ENCODE measurements around the gene CCDC184. TPM values are rescaled to one million over a fixed set of nuclear protein-coding genes. Genes with fewer than 3 reads are reported as not detected.

The CCDC184 gene
- total RNA-seq, 1 donor from 2014 or later, result 1.7 TPM

DNA sequence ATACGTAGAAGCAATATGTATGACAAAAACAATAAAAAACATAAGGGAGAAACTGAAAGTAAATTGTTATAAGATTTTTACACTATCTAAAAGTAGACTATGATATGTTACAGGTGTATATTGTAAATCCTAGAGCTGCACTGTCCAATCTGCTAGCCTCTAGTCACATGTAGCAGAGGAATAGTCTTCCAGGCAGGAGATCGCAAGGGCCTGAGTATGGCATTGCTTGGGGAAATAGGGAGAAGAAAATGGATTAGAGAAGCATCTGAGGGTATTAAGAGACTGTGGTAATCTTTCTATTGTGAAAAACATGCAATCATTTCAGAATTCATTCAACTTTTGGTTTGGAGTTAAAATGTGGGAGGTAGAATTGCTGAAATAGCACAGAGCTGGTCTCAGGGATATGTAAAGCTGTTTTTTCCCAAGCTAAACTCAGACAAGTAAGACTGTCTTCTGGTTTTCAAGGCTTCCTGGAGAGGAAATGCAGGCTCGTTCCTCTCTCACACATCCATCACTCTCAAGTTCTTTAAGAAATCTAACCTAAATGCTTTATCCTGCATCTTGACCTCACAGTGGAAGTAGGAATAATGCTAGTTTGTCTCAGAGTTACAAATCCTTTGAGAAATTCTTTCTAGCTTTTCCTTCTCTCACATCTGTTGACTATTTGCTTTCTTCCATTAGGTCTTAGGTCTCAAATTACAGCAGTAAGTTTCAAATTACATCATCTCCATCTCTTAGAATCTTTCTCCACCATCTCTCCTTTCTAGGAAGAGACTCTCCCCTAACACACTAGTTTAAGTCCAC lies 7.6 kb upstream of the CCDC184 start:
- DNase-seq (ENCODE audit: low spot score in 2 of 2, unreplicated experiment in 2 of 2), result no peak

DNA sequence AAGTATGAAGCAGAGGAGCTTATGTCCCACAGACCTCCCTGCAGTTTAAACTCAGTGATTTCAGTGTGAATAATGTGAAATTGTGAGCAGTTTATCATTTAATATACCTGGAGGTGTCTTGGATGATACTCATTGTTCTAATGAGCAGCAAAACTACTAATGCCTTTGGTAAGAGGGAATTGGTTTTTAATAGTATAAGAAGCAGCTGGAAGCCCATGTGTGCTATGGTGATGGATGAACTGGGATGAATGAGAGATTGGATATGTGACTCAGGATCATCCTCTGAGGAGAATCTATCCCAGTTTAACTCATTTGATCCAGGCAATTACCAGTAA lies 7.1 kb upstream of the CCDC184 start:
- Mint-ChIP-seq H3K27ac (peak overlapping the region; percentile 93), H3K4me1 (peaks cover 21% of the 10 kb centered on the region), H3K36me3 (no peaks in the 10 kb centered on the region), H3K27me3 (ENCODE audit: low read depth) (peaks cover 23% of the 10 kb centered on the region), H3K9me3 (no peaks in the 10 kb centered on the region), H3K4me3 (no peak overlapping the region)
- TF ChIP-seq, protein P1, sequence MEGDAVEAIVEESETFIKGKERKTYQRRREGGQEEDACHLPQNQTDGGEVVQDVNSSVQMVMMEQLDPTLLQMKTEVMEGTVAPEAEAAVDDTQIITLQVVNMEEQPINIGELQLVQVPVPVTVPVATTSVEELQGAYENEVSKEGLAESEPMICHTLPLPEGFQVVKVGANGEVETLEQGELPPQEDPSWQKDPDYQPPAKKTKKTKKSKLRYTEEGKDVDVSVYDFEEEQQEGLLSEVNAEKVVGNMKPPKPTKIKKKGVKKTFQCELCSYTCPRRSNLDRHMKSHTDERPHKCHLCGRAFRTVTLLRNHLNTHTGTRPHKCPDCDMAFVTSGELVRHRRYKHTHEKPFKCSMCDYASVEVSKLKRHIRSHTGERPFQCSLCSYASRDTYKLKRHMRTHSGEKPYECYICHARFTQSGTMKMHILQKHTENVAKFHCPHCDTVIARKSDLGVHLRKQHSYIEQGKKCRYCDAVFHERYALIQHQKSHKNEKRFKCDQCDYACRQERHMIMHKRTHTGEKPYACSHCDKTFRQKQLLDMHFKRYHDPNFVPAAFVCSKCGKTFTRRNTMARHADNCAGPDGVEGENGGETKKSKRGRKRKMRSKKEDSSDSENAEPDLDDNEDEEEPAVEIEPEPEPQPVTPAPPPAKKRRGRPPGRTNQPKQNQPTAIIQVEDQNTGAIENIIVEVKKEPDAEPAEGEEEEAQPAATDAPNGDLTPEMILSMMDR (IDR thresholded peaks at IDR 0.05; ENCODE audit: unreplicated experiment), result no peak
- DNase-seq (ENCODE audit: low spot score in 2 of 2, unreplicated experiment in 2 of 2), result no peak

More for the DNA sequence above, 7.6 kb upstream of the CCDC184 start:
- H3K27me3 Mint-ChIP-seq (ENCODE audit: low read depth), result peaks cover 18% of the 10 kb centered on the region
- no peaks in the 10 kb centered on the region for H3K9me3 Mint-ChIP-seq
- H3K36me3 Mint-ChIP-seq, result no peaks in the 10 kb centered on the region
- TF ChIP-seq, protein P1 (IDR thresholded peaks at IDR 0.05; ENCODE audit: unreplicated experiment), result no peak
- H3K4me1 Mint-ChIP-seq, result peaks cover 21% of the 10 kb centered on the region
- peak overlapping the region; percentile 4 for H3K4me3 Mint-ChIP-seq
- peak overlapping the region; percentile 93 for H3K27ac Mint-ChIP-seq

DNA sequence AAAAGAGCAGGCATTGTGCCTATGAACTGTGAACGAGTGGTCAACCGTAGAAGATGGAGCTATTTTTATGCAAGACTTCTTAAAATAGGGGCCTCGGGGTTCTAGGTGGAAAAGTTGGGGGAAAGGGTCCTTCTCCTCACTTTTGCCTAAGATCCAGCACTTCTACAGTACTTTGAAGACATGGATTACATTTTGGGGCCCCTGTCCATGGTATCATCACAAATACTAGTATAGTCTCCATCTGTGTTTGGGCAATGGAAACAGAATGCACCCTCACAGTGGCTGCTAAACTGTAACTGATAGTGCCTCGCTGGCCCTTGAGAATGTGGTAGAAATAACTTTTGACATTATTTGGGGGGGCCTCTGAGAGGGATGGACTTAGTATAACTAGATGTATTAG lies 5.5 kb upstream of the CCDC184 start:
- no peak overlapping the region for H3K27ac Mint-ChIP-seq
- H3K4me1 Mint-ChIP-seq, result peaks cover 29% of the 10 kb centered on the region
- H3K9me3 Mint-ChIP-seq, result no peaks in the 10 kb centered on the region

DNA sequence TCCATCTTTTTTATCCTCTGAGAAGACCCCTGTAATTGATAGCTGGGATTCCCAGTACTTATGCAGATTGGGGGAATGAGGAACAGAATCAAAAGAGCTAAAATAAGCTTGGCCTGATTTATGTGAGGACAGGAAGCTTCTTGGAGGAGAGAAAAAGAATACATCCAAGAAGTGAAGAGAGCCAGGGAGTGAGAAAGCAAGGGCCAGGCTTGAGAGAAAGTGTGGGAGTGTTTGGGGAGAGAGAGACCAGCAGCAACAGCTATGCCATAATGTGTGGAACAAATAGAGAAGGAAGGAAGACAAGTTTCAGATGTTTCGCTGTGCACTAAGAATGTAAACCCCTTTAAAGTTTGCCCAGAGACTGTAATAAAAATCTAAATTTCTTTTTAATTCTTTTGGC lies 4.0 kb upstream of the CCDC184 start:
- H3K4me1 Mint-ChIP-seq, result peaks cover 38% of the 10 kb centered on the region
- peaks cover 51% of the 10 kb centered on the region for H3K27me3 Mint-ChIP-seq (ENCODE audit: low read depth)
- TF ChIP-seq, protein P1 (IDR thresholded peaks at IDR 0.05; ENCODE audit: unreplicated experiment), result no peak
- H3K27ac Mint-ChIP-seq, result no peak overlapping the region
- no peaks in the 10 kb centered on the region for H3K36me3 Mint-ChIP-seq
- no peak overlapping the region for H3K4me3 Mint-ChIP-seq
- DNase-seq (ENCODE audit: low spot score in 2 of 2, unreplicated experiment in 2 of 2), result no peak
- no peaks in the 10 kb centered on the region for H3K9me3 Mint-ChIP-seq

More for the DNA sequence above, 5.5 kb upstream of the CCDC184 start:
- H3K36me3 Mint-ChIP-seq, result no peaks in the 10 kb centered on the region
- no peak for DNase-seq (ENCODE audit: low spot score in 2 of 2, unreplicated experiment in 2 of 2)
- TF ChIP-seq, protein P1 (IDR thresholded peaks at IDR 0.05; ENCODE audit: unreplicated experiment), result no peak
- no peak overlapping the region for H3K4me3 Mint-ChIP-seq
- peaks cover 39% of the 10 kb centered on the region for H3K27me3 Mint-ChIP-seq (ENCODE audit: low read depth)

DNA sequence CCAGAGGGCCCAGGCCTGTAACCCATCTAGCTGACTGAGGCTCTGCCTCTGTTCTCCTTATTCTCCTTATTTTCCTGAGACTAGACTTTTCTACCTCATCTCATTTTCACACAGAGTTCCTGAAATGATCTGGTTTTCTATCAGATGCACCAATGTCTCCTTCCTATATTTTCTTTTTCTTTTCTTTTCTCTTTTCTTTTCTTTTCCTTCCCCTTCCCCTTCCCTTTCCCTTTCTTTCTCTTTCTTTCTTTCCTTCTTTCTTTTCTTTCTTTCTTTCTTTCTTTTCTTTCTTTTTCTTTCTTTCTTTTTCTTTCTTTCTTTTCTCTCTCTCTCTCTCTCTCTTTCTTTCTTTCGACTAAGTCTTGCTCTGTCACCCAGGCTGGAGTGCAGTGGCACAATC lies 3.0 kb upstream of the CCDC184 start:
- no peaks in the 10 kb centered on the region for H3K9me3 Mint-ChIP-seq
- no peaks in the 10 kb centered on the region for H3K36me3 Mint-ChIP-seq
- peaks cover 45% of the 10 kb centered on the region for H3K4me1 Mint-ChIP-seq
- H3K27me3 Mint-ChIP-seq (ENCODE audit: low read depth), result peaks cover 60% of the 10 kb centered on the region
- TF ChIP-seq, protein P1 (IDR thresholded peaks at IDR 0.05; ENCODE audit: unreplicated experiment), result no peak
- no peak for DNase-seq (ENCODE audit: low spot score in 2 of 2, unreplicated experiment in 2 of 2)
- no peak overlapping the region for H3K27ac Mint-ChIP-seq
- H3K4me3 Mint-ChIP-seq, result no peak overlapping the region

All from mesothelial cell of epicardium (in vitro differentiated cells).